Loucy (cell line): ENCODE data around the gene NMU.

ENCODE experiments used
- EZH2phosphoT487 ChIP-seq: fragments of 200-600 bp; IDR thresholded peaks from 2 replicates; pipeline ENCODE4 v1.6.1; 2018; ENCODE audit warnings: antibody characterized with exemption, mild to moderate bottlenecking, moderate library complexity, borderline replicate concordance
- TF ChIP-seq, protein P1 (sequence below): fragments of 200-600 bp; sonication (generic); conservative IDR thresholded peaks from 2 replicates; pipeline ENCODE4 v1.5.1; 2014; ENCODE audit warnings: mild to moderate bottlenecking, antibody characterized with exemption, low read length

- TF ChIP-seq, protein P1, sequence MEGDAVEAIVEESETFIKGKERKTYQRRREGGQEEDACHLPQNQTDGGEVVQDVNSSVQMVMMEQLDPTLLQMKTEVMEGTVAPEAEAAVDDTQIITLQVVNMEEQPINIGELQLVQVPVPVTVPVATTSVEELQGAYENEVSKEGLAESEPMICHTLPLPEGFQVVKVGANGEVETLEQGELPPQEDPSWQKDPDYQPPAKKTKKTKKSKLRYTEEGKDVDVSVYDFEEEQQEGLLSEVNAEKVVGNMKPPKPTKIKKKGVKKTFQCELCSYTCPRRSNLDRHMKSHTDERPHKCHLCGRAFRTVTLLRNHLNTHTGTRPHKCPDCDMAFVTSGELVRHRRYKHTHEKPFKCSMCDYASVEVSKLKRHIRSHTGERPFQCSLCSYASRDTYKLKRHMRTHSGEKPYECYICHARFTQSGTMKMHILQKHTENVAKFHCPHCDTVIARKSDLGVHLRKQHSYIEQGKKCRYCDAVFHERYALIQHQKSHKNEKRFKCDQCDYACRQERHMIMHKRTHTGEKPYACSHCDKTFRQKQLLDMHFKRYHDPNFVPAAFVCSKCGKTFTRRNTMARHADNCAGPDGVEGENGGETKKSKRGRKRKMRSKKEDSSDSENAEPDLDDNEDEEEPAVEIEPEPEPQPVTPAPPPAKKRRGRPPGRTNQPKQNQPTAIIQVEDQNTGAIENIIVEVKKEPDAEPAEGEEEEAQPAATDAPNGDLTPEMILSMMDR = no peak
- no peak for TF ChIP-seq EZH2phosphoT487
Observed at GRCh38 chr4:55682295-55682694, 46.2 kb upstream of the NMU start.
